Kidney tubule cell (primary cell): ENCODE results near the gene CPHXL.

ENCODE experiments used
- DNase-seq: peaks from one replicate; pipeline ENCODE4 v3.0.0-alpha.2; 2018; ENCODE audit warnings: low spot score

Gene CPHXL

DNA sequence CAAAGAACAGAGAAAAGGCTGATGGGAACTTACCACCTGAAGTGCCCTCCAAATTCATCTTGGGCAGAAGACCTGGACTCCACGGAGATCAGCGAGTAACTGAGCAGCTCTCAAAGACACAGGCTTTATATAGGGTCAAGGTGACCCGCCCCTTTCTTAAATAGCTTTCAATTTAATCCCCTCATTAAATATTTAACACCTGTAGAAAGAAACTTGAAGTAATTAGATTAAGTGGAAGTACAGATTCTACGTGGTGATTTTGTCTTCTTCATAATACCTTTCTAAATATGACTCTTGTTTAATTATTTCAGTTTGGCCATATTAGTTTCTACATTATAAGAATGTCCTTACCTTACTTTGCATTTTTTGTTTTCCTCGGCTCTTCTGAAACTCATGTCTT, 24.9 kb downstream of the CPHXL start, which contains the start of gene DUXB:
Gene DUXB, minus strand, starts transcription at position 101 of the 400 bp plus-strand sequence. Its CDS starts 43 bp downstream, at position 58.
- DNase-seq, result no peak

DNA sequence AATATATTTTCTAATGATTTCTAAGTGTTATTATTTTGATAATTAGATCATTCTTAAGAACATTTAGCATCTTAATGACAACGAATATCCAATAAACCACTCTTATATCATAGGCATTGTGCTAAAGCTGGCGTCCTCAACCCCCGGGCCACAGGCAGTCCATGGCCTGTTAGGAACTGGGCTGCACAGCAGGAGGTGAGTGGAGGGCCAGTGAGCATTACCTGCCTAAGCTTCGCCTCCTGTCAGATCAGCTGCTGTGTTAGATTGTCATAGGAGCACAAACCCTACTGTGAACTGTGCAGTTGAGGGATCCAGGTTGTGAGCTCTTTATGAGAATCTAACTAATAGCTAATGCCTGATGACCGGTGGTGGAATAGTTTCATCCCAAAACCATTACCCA, 28.7 kb downstream of the CPHXL start:
- no peak for DNase-seq

DNA sequence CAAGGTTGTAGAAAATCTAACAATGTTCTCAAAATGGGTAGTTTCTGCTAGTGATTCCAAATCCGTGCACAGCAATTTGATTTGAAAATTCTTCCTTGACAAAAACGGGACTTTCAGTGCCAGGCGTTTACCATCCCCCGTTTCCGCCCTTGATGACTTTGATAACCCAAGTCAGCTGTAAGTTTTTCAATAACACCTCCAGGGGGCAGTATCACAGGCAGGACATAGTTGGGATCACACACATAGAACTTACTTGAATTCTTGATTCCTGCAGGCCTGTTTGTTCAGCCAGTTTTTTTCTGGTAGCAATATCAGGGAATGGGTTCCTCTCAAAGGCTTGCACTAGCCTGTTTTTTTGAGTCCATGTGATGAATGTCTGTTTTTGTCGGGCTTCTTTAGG, 30.6 kb downstream of the CPHXL start:
- DNase-seq, result no peak

DNA sequence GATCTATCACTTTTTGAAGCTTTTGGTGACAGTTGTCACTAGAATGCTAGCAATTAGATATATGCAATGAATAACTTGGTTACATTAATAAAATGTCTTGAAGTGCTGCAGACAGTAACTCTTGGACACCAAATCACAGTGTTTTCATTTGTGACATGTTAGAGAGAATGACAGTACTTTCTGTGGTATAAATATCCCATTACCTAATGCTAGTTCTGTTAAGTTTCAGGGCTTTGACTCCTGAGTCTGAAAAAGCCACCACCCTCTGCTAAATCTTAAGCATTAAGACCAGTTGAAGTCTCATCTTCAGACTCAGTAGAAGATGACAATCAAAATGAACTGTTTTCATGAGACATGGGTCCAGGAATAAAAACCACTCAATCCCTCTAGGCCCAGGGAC, 38.9 kb downstream of the CPHXL start:
- DNase-seq, result no peak

DNA sequence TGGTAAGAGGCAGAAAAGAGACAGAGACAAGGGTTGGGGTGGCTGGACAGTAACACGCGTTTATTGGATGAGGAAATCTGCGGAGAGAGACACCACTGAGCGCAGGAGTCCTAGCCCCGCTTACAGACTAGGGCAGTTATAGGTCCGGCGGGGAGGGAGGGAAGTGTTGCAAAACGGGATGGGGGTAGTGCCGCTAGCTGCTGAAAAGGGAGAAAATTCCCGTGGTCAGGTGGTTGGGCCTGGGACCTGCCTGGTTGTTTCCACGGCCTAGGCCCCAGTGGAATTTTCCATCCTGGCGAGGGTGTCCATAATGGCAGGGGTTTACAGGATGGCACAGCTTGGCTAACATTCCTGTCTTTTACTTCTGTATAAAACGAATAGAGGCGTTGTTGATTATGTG, 44.0 kb downstream of the CPHXL start:
- DNase-seq, result no peak

DNA sequence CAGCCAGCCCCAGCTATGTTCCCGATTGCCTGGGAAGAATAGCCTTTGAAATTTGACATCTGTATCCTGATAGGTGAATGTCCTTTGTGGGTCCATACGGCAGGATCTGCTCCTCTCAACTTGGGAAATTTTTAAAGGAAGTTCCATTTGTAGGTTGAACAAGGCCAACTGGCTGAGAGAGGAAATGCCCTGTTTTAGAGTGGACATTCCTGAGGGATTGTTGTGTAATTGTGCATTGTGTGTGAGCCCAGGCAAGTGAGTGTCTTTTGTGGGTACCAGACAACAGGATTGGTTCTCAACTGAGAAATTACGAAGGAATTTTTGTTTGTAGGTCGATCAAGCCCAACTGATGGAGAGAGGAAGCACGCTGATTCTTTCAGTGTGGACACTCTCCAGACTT, 46.9 kb downstream of the CPHXL start:
- DNase-seq, result no peak

DNA sequence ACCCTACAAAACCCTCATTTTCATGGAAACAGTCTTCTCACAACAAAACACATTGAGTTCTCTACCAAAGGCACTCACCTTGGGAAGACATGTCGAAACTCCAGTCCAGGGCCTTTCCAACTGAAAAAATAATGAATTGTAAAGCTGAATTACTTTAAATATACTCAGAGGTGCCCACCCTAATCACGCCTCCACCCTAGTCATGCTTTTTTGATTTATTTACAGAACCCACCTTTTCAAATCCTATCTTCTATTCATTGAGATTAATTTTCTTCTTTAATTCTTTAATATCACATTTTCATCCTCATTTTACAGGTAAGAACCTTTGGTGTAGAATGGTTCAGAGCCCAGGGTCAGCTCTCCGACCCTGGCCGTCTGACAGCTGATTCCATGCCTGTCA, 49.4 kb downstream of the CPHXL start, which contains the start of gene CPHXL2:
Gene CPHXL2, minus strand, starts transcription at position 101 of the 400 bp plus-strand sequence. Its CDS starts 10 bp downstream, at position 91.
- DNase-seq, result no peak

DNA sequence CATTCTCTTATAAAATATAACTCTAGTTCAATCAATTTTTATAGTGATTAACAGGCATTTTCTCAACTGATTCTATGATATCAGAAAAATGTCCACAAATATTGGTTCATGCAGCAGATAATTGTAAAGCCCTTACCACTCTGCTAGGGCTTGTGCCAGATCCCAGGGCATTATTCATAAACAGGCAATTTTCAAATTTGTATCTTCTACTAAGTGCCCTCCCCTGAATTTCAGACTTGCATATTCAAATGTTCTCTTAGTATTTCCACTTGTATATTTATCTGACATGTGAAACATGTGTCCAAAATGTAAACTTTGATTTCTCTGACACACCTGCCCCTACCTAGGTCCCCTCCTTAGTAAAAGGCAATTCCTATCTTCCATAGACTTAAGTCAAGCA, 58.8 kb downstream of the CPHXL start:
- DNase-seq, result no peak
